ENCODE measurements around the gene RNF114. TPM values are rescaled to one million over a fixed set of nuclear protein-coding genes. Genes with fewer than 3 reads are reported as not detected.

RNF114 gene
- total RNA-seq, 4 donors from 2014 or later = 136 to 193 (median 176) TPM

- no peak for TF ChIP-seq CTCF (IDR thresholded peaks at IDR 0.05; ENCODE audit: low read depth)
These were observed 40.0 kb upstream of the RNF114 start for GRCh38 chr20:49896204-49896603.

- no peak for TF ChIP-seq CTCF (IDR thresholded peaks at IDR 0.05; ENCODE audit: low read depth)
These were observed 36.4 kb upstream of the RNF114 start for GRCh38 chr20:49899541-49900383.

GRCh38 chr20:49901588-49901987 is 34.6 kb upstream of the RNF114 start:
- no peak for TF ChIP-seq CTCF (IDR thresholded peaks at IDR 0.05; ENCODE audit: low read depth)

GRCh38 chr20:49904440-49905214 is 31.6 kb upstream of the RNF114 start:
- no peak for TF ChIP-seq CTCF (IDR thresholded peaks at IDR 0.05; ENCODE audit: low read depth)

GRCh38 chr20:49905415-49906091 is 30.6 kb upstream of the RNF114 start:
- no peak for TF ChIP-seq CTCF (IDR thresholded peaks at IDR 0.05; ENCODE audit: low read depth)

- TF ChIP-seq CTCF (IDR thresholded peaks at IDR 0.05; ENCODE audit: low read depth) = no peak
These were observed 30.0 kb upstream of the RNF114 start for GRCh38 chr20:49906101-49906604.

All from subcutaneous adipose tissue (tissue), 4 donors.